GM18861 (cell line): ENCODE results near the gene TPM1.
"Not testable (repeated sequence)": the region's sequence is repeated elsewhere in the genome, so short reads cannot be mapped to it uniquely, and the experiment has no call there.

Experiments used
- ATAC-seq: cut with Tn5 transposase; IDR thresholded peaks from one replicate; pipeline ENCODE4 v1.9.1; 2021; ENCODE audit not compliant: unreplicated experiment

TPM1 gene

GRCh38 chr15:63041974-63042876, at the start of gene TPM1:
TPM1 (plus strand) TSS chr15:63042747; CDS start chr15:63042830, 83 bp downstream.
- ATAC-seq = no peak

GRCh38 chr15:62993066-62993465, 49.5 kb upstream of the TPM1 start:
- no peak for ATAC-seq

GRCh38 chr15:62993632-62994031, 48.9 kb upstream of the TPM1 start:
- not testable (repeated sequence) for ATAC-seq

- no peak for ATAC-seq
Measured at GRCh38 chr15:62994439-62994838, 48.1 kb upstream of the TPM1 start.

GRCh38 chr15:62994975-62995681, 47.4 kb upstream of the TPM1 start:
- ATAC-seq = no peak

GRCh38 chr15:62997441-62997840, 45.1 kb upstream of the TPM1 start:
- no peak for ATAC-seq

GRCh38 chr15:62998262-62998890, 44.2 kb upstream of the TPM1 start:
- ATAC-seq = no peak

- no peak for ATAC-seq
Measured at GRCh38 chr15:62999178-62999577, 43.4 kb upstream of the TPM1 start.

GRCh38 chr15:62999923-63000561, 42.5 kb upstream of the TPM1 start:
- ATAC-seq = no peak

- ATAC-seq = no peak
Measured at GRCh38 chr15:63000706-63001105, 41.8 kb upstream of the TPM1 start.

- no peak for ATAC-seq
Measured at GRCh38 chr15:63004211-63004610, 38.3 kb upstream of the TPM1 start.

GRCh38 chr15:63006032-63006878, 36.3 kb upstream of the TPM1 start:
- ATAC-seq = no peak

GRCh38 chr15:63008333-63009049, 34.1 kb upstream of the TPM1 start:
- ATAC-seq = no peak

GRCh38 chr15:63010386-63010785, 32.2 kb upstream of the TPM1 start:
- ATAC-seq = no peak

GRCh38 chr15:63010920-63011693, 31.4 kb upstream of the TPM1 start:
- no peak for ATAC-seq

GRCh38 chr15:63012444-63012843, 30.1 kb upstream of the TPM1 start:
- no peak for ATAC-seq

- ATAC-seq = no peak
Measured at GRCh38 chr15:63013052-63013808, 29.3 kb upstream of the TPM1 start.

- ATAC-seq = no peak
Measured at GRCh38 chr15:63014578-63014977, 28.0 kb upstream of the TPM1 start.
